ENCODE data around the gene MAP6.

MAP6 gene

DNA sequence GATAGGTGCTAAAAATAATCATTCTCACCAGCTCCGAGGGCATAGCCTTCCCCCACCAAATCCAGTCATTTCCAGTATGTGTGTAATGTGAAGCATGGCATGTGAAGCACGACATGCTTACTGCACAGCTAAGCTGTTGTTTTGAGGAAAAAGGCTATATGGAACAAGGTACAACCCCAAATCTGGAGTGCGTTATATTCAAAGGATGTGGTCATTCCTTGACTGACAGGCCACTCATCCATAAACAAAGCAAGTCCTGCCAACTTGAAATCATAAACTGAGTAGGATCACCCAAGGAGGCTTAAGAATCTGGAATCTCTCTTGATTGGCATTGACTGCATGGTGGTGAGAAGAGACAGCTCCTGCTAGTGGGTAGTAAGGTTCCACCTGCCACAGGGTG is 3.7 kb downstream of the MAP6 start:
- DNase-seq, result no peak

DNA sequence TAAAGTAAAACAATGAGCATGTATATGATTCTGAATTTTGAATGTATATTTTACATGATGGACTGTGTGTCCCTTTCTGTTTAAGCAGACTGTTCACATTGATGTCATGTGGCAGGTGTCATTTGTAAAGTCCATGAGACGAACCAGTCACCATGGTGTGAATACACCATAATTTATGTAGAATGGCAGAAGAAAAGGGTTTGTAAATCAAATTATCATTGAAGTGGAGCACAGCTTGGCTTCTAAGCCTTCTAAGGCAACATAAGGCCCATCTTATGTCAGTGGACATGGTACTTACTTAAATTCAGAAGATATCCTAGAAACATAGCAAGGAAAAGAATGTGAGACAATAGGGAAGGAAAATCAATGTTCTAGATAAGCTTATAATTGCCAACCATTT is 4.4 kb downstream of the MAP6 start:
- DNase-seq, result no peak

DNA sequence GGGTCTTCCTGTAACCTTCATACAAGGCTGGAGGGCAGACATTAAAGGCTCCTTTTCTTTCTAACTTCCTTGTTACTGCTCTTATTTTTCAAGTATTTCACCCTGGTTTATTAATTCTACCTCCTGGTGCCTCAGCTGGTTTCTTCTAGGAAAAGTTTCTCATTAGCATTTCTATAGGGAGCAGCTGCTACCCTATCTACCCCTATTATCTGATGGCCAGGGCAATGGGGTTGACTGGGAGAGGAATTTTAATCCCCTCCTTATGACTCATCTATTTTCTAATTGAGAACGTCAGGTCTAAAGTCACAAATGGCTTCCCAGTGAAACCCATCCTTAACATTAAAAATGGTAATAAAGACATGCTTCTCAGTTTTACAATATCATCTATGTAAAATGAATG is 5.0 kb downstream of the MAP6 start:
- DNase-seq, result no peak

DNA sequence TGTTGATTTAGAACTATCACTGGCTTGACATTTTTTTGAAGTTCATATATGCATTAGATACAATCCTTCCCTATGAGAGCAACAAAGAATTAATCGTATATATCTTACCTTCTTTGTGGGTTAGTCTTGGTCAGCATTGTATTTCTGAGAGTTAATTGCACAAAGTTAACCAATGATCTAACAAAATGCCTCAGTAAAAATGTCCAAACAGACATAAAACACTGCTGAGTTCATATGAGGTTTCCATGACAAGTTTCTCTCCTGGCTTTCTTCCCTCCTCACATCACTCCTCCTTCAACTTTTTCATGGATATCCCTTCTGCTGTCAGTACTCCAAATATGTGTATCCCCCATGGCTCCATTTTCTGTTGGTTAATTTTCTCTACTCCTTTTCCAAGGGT is 9.0 kb downstream of the MAP6 start:
- DNase-seq, result no peak

DNA sequence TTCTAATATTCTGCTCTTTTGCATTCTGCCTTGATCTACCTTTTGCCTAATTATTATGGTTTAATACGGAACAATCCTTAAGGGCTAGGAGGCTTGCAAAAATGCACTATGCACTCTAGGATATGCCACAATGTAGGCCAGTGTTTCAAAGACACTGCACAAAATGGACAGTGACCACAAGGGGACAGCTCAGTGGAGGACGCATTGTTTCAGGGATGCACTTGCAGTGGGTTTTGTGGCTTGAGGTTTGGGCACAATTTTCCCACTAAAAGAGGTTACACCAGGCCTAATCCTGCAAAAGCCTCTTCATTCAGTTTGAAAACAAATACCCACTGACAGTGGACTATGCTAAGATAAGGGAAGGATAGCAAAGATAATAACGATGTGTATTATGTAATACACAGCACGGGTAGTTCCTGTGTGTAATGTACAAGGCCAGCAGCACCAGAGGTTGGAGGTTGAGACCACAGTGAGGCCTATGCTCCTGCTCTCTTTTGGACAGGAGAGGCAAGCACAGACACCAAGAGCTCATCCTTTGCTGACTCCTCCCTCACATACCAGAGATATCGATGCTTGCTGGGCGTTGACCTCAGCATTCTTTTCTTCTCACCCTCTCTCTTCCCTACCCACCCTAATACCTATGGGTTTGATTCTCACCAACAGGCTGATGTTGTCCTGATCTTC is 12.7 kb downstream of the MAP6 start:
- no peak for DNase-seq

DNA sequence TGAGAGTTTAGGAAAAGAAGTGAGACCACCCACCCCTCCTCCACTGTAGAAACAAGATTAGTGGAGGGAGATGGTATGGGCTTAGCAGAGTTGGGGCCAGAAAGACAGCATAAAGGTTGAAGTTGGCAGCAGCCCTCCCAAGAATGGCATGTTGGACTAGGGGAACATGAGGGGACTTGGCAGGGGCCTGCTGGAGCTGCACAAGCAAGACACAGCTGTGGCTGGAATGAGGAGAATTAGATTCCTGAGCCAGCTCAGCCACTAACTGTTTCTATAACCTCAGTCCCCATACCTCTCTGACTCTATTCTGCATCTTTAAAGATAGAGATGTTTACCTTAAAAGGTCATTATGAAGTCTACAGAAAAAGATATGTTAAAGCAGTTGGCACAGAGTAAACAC is 13.2 kb downstream of the MAP6 start:
- DNase-seq, result no peak

DNA sequence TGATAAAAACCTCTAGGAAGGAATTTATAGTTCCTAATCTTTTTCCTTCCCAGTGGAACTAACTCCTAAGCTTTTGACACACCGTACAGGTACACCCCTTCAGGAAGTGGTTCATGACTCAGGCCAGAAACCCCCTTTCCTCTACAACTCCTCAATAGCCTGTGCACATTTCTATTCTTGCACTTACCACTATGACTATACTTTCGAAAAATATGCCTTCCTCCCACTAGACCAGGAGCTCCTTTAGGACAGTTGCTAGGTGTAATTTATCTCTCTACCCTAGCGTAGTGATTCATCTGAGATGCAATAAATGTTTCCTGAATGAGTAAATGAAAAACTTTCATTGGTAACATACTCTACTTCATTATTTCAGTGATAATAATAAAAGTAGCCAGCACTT is 14.5 kb downstream of the MAP6 start:
- no peak for DNase-seq

DNA sequence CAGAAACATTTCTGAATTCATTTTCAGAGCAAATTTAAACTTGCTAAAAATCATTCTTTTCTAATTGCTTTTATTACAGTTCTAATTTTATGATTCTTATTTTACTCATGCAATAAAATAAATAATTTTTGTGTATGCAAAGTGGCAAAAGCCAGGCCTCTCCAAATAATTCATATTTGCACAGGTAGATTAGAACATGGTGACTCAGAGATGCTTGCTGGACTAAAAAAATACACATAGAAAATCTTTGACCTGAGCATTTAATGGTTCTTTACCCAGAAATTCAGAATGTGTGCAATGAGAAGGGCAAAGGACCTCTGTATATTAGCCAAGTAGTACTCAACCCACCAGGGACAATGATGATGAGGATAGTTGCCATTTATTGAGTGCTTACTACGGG is 15.3 kb downstream of the MAP6 start:
- DNase-seq, result no peak

DNA sequence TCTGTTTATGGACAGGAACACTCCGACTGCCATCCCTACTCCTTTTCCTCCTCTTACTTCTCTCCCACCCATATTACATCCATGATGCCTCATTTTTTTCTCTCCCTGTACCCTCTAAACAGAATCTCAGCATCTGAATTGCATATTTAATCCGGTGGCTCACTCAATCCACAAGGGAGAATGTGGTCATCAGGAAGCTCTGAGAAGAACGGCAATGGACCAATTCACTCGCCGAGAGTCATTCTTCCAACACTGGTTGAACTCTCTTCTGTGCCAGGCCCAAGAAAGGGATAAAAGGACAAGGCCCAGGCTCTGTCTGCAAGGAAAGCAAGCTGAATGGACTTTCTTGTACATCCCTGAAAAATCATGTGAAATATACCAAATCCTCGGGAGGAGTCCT is 15.9 kb downstream of the MAP6 start:
- DNase-seq, result no peak

DNA sequence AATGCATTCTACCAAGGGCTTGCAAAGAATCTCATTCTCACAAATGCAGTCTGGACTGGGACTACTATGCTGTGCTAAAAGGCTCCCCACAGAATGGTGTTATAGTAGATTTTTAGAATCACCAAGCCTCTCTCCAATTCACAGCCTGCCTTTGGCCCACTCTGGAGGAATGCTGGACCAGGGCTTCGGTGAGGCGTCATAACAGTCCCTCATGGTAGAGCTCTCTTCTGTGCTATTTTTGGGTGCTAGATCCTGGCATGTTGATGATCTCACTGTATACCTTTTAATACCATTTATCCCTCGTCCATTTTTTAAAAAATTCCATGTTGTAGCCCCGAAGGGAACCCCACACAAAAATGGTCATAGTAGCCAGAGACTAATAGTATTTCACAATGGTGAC is 17.6 kb downstream of the MAP6 start:
- DNase-seq, result no peak

DNA sequence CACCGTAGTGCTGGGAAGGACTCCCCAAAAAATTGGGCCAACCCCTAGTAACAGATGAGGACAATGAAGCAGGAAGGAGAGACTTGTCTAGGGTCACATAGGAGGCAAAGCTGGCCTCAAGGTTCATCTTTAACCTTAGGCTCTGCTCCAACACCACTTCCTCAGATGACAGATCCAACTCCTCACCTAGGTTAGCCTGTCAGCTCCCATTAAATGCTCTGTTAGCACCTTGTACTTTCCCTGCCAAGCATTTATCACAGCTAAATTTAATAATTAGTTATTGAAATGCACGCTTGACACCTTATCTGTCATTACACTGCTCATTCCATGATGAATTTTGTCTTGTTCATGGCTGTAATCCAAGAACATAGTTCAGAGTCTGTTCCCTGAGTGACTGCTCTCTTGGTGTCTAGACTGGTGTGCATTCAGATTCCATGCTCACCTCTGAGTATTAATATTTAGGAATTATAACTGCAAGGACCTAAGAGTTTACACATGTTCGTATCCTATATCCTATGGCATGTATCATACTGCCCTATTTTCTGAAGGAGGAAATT is 18.6 kb downstream of the MAP6 start:
- no peak for DNase-seq

DNA sequence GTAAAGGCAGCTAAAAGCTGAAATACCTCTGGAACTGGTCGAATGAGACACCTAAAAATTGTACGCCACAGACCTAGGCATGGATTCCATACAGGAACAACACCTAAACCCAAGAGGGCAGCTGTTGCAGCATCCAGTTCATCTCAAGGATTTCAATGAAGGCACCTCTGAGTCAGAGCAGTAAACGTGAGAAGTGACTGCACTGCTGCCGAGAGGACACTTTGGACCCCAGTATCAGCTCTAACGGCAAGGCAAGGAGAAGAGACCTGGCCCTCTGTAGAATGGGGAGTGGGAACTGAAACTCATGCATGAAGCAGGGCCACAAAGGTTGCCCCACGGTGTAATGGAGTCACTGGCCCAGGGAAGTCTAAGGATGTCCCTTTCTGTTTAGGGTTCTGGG is 23.9 kb downstream of the MAP6 start:
- DNase-seq, result no peak

DNA sequence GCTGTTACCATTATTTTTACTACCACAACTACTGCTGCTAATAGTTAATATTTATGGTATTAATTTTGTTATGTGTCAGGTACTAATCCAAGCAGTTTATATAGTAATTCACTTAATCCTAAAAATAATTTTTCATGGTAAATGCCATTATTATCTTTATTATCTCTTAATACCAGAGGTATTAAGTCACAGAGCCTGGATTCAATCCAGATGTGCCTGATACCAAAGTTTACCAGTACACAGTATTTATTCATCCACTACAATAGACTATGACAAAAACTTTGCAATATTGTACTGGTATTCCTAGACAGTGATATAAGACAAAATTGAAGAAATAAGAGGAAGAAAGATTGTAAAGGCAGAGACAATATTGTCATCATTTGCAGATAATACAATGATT is 24.5 kb downstream of the MAP6 start:
- DNase-seq, result no peak

DNA sequence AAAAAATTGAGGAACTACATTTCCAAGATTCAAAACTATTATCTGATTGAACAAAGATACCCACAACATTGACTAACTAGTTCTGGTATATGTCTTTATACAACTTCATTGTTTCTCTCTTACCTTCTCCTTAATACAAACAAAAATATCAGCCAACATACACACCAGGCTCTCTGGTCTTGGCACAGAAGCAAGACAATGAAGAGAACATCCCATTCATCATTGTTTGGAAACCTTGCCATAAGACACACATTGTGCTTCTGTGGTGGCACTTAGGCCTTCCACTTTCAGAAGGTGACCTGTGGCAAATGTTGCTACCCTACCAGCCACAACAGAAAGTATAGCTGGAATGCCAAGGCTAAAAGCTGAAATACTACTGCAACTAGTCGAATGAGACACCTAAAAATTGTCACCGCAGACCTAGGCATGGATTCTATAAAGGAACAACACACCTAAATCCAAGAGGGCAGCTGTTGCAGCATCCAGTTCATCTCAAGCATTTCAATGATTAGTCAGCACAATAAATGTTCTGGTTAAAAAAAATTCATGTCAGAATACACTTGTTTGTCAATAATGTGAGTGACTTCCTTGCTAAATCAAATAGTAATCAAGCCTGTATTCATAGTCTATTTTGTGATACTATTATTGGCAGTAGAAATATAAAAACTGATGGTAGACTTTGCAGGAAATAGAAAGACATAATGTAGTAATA is 26.3 kb downstream of the MAP6 start:
- no peak for DNase-seq

DNA sequence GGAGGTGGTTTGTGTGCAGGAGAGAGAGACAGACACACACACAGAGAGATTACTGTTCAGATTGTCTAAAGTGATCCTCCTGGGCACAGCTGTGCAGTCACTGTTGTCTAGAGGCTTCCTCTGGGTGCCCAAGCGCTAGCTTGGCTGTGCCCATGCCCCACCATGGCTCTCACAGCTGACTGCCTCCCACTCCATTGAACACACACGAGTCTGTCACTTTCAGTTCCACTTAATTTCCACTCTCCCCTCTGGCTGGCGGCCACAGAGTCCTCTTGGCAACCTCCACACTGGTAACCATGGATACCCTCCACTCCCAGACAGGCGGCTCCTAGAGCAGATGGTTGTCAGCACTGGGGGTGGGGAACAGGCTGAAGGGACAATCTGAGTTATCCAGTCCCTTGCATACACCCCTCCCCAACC is 29.1 kb downstream of the MAP6 start:
- no peak for DNase-seq

DNA sequence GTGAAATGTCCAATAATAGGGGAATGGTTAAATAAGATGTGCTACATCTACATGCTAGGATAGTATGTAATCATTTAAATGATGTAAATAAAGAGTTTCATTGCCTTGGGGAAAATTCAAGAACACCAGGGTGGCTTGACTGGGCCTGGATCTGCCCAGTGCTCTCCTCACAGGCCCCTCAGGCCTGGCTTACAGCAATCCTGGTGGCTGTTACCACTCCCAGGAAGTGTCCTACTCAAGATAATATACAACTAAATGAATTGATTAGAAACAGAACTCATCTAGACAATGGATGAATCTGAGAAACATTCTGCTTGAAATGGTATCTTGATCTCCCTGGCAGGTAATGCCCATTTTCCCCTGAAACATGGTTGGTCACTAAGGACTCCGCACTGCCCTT is 30.8 kb downstream of the MAP6 start:
- DNase-seq, result no peak

DNA sequence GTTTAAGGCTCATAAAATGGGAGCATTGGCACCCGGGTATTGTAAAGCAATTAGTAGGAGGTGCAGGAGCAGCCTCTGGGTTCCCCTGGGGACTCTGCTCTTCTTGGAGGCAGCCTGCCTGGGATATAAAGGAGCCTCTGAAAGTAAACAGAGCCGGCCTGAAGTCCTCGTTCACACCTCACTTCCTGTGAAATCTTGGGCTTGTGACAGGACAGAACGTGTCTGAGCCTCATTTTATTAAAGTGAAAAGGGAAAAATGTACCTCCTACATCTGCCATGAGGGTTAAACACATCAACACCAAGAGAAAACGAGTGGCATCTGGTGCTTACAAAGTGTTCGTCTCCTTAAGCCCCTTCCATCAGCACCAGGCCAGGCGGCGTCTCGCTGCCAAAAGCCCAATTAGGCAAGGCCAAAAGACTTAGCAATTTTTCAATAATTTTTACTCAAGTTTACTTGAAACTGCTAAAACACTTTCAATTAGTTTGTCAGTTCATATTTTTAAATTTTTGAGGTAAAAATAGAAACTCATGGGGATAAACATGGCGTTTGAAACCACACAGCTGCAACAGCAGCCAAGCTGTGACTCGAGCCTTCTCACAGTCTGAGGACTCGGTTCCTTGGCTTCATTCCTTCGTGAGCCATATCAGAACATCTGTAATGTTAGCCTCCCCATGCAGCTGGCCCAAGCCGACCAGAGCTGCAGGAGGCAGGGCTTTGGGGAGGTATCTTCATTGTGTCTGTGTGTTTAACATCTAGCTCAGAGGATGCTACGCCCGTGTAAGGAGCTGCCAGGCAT is 33.6 kb downstream of the MAP6 start:
- DNase-seq, result no peak

DNA sequence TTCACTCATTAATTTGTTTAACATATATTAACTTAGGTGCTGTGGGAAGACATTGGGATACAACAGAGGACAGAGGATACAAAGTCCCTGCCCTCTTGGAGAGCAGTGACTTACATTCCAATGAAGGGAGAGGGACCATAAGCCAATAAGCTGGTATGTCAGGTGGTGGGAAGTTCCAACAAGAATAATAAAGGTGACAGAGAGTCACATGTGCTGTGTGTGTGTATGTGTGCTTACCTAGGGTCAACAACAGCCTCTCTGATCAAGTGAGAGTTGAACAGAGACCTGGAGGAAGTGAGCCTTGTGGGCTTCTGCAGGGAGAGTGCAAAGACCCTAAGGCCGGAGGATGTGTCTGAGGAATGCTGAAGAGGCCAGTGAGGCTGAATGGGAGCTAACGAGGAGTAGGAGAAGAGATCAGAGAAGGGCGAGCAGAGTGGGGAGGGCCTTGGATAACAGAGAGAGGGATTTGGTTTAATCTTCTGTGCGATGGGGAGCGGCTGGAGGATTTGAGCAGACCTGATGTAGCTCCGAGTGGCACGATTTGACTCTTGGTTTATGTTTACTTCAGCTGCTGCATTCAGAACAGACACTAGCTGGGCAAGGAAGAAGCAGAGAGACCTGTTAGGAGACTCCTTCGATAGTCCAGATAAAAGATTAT is 35.3 kb downstream of the MAP6 start:
- DNase-seq, result no peak

DNA sequence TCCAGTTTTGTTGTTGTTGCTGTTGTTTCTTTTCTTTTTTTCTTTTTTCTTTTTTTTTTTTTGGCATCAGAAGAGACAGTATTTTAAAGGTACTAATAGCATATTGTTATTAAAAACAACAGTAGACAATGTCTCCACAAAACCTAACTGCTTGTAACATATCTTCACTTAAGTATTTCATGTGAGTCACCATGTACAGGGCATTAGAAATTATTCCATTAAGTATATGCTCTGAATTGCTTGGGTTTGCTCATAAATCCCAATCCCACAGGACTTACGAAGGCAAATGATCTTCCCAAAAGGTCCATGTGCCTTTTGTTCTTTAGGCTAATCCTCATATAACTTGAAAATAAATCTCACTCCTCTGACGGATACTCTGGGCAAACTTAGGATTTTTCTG is 35.9 kb downstream of the MAP6 start:
- DNase-seq, result no peak

DNA sequence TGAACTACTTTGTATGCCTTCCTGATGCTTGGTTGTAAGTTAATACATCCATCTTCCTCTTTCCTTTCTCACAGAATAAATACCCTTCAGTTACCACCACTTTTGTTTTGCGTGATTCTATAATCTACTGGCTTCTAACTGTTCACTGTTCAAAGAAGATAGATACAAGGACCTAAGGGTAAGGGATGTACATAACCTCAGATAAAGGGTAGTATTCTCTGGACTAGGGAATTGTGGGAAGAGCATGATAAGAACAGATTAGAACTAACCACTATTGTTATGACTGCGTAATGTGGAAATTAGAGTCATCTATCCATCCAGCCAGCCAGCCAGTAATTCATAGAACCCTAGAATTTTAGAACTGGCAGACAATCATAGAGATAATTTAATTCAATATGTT is 36.4 kb downstream of the MAP6 start:
- DNase-seq, result no peak

DNA sequence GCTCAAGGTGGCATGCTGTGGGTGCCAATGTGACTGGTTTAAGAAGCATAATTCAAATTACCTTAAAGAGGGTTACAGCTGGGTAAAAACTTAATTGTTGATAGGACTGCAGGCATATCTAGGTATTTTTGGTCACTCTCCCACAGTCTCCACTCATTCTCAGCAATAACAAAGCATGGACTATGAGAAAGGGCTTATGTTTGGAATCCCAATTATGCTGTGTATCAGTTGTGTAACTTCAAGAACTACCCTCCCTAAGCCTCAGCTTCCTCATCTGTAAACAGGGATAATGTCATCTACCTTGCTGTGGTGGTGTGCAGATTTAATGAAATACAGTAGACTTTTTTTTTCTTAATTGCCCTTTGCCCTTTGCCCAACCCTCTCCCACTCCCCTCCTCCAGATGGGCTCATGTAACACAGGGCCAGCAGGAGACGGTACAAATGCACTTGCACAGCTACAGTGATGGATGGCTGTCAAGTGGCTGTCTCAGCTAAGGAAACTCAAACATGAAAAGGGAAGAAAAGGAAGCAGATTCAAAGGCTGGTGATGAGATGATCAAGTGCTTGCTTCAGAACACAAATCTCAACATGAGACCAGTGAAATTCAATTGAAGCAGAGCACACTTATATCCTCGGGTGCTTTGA is 37.6 kb downstream of the MAP6 start:
- DNase-seq, result no peak

DNA sequence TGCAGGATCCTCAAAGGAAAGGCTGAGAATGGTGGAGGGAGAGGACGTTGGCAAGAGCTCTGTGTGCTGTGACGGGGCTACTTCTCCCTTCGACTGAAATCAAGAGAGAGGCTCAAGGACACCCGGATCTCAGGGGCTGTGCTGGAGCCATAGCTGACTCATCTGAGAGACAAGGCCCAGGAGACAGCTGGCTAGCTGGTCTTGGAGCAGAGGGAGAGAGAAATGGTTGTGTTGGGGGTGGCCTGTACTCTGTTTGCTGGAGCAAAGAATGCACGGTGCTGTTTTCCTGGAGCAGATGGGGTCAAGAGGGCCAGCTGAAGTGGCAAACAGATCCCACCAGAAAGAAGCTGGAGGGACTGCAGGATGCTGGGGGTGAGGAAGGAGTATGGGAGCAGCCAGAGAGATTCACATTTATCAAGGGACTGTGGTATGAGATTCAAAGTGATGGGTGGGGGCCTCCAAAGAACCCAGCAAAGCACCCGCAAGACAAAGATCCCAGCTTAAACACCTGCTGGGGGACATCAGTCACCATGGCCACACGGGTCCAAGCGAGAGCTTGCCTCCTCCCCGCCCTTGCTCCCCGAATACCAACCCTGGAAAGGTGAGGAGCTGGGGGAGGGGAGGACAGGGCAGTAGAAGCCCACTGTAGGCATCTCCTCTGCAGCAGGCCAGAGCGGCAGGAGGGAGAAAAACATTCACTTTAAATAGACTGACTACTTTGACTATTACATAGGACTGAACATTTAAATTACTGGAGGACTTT is 40.8 kb downstream of the MAP6 start:
- DNase-seq, result no peak
